Measurements from ENCODE around the gene SMOC2. TPM values are rescaled to one million over a fixed set of nuclear protein-coding genes. Genes with fewer than 3 reads are reported as not detected.

The SMOC2 gene
- total RNA-seq, 6 experiments from 2014 or later = 0.42 to 3.5 (median 1.2) TPM

- WGBS (ENCODE audit: insufficient coverage, low coverage, low lambda C conversion rate, missing lambda C conversion rate) = 68% methylated on average over 15 of the region's 17 CpGs
- Histone ChIP-seq H3K4me3 (no peak overlapping the region), H3K9me3 (no peaks in the 10 kb centered on the region), H3K4me1 (no peaks in the 10 kb centered on the region), H3K36me3 (no peaks in the 10 kb centered on the region), H3K27ac (no peak overlapping the region), H3K27me3 (no peaks in the 10 kb centered on the region)
- intact Hi-C loops (cut with DNase I) = no loop called here
- no peak for DNase-seq
- TF ChIP-seq, protein P1, sequence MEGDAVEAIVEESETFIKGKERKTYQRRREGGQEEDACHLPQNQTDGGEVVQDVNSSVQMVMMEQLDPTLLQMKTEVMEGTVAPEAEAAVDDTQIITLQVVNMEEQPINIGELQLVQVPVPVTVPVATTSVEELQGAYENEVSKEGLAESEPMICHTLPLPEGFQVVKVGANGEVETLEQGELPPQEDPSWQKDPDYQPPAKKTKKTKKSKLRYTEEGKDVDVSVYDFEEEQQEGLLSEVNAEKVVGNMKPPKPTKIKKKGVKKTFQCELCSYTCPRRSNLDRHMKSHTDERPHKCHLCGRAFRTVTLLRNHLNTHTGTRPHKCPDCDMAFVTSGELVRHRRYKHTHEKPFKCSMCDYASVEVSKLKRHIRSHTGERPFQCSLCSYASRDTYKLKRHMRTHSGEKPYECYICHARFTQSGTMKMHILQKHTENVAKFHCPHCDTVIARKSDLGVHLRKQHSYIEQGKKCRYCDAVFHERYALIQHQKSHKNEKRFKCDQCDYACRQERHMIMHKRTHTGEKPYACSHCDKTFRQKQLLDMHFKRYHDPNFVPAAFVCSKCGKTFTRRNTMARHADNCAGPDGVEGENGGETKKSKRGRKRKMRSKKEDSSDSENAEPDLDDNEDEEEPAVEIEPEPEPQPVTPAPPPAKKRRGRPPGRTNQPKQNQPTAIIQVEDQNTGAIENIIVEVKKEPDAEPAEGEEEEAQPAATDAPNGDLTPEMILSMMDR (IDR thresholded peaks at IDR 0.05) = no peak
- no peak for TF ChIP-seq POLR2A (IDR thresholded peaks at IDR 0.05)
- ATAC-seq = peak in 1 of 4 donors; percentile 21
These were observed 221.4 kb downstream of the SMOC2 start for GRCh38 chr6:168662301-168662936.

DNA sequence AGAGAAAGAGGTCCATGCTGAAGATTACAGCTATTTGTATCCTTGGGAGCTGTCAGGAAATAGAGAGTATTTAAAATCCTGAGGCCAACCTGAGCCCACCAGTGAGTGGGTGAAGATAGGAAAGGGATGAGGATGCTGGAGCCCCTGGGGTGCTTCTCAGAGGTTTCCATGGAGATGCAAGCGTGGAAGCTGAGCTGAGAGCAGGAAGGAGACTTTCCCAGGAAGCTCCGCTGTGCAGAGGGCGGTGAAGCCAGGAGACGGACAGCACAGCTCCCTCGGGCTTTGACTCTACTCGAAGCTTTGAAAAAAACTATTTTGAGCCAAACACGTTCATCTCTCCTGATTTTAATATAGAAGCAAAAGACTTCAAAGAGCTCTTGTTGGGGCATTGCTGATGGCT is 222.1 kb downstream of the SMOC2 start:
- ATAC-seq (no peak), DNase-seq (no peak)
- no peak overlapping the region for H3K4me3 ChIP-seq
- 65% methylated on average over 7 of the region's 7 CpGs for WGBS (ENCODE audit: insufficient coverage, low coverage, low lambda C conversion rate, missing lambda C conversion rate)
- no peaks in the 10 kb centered on the region for H3K9me3 ChIP-seq
- no peak overlapping the region for H3K27ac ChIP-seq
- no peak for TF ChIP-seq POLR2A (IDR thresholded peaks at IDR 0.05)
- TF ChIP-seq, protein P1 (IDR thresholded peaks at IDR 0.05) = no peak
- H3K36me3 ChIP-seq = no peaks in the 10 kb centered on the region
- H3K27me3 ChIP-seq = no peaks in the 10 kb centered on the region
- no peaks in the 10 kb centered on the region for H3K4me1 ChIP-seq
- intact Hi-C loops (cut with DNase I) = no loop called here

GRCh38 chr6:168664956-168665355 is 224.0 kb downstream of the SMOC2 start:
- intact Hi-C loops (cut with DNase I) = no loop called here
- WGBS (ENCODE audit: insufficient coverage, low coverage, low lambda C conversion rate, missing lambda C conversion rate) = 74% methylated on average over 9 of the region's 9 CpGs
- no peak for ATAC-seq

GRCh38 chr6:168666170-168666569 is 225.2 kb downstream of the SMOC2 start:
- H3K4me1 ChIP-seq = no peaks in the 10 kb centered on the region
- no peaks in the 10 kb centered on the region for H3K27me3 ChIP-seq
- no peak overlapping the region for H3K27ac ChIP-seq
- intact Hi-C loops (cut with DNase I) = no loop called here
- TF ChIP-seq POLR2A (IDR thresholded peaks at IDR 0.05) = no peak
- TF ChIP-seq, protein P1 (IDR thresholded peaks at IDR 0.05) = no peak
- H3K4me3 ChIP-seq = no peak overlapping the region
- 59% methylated on average over 3 of the region's 3 CpGs for WGBS (ENCODE audit: insufficient coverage, low coverage, low lambda C conversion rate, missing lambda C conversion rate)
- ATAC-seq (no peak), DNase-seq (no peak)
- H3K36me3 ChIP-seq = no peaks in the 10 kb centered on the region
- no peaks in the 10 kb centered on the region for H3K9me3 ChIP-seq

More at GRCh38 chr6:168664956-168665355, 224.0 kb downstream of the SMOC2 start:
- Histone ChIP-seq H3K4me1 (no peaks in the 10 kb centered on the region), H3K36me3 (no peaks in the 10 kb centered on the region), H3K4me3 (no peak overlapping the region), H3K27ac (no peak overlapping the region), H3K9me3 (no peaks in the 10 kb centered on the region), H3K27me3 (no peaks in the 10 kb centered on the region)
- TF ChIP-seq POLR2A (IDR thresholded peaks at IDR 0.05) = no peak
- TF ChIP-seq, protein P1 (IDR thresholded peaks at IDR 0.05) = no peak
- no peak for DNase-seq
